ENCODE data around the gene KIRREL3.

Gene KIRREL3

DNA sequence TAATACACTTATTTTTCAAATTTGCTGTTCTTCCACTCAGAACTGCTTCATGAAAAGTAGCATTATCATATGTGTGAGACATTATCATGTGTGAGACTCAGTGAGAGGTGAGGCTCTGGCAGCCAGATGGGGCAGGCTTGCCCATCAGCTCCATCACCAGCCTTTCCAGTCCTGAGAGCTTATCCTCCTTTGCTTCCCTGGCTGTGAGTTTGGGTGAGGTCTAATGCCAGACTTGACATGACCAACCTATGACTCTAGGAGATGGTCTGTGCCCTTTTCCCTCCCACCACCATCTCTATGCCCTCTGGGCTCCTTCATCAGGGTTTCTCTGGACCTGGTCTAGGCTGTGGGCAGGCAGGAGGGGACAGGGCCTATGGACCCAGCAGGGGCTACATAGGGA, 145.0 kb downstream of the KIRREL3 start:
- TF ChIP-seq, protein P1, sequence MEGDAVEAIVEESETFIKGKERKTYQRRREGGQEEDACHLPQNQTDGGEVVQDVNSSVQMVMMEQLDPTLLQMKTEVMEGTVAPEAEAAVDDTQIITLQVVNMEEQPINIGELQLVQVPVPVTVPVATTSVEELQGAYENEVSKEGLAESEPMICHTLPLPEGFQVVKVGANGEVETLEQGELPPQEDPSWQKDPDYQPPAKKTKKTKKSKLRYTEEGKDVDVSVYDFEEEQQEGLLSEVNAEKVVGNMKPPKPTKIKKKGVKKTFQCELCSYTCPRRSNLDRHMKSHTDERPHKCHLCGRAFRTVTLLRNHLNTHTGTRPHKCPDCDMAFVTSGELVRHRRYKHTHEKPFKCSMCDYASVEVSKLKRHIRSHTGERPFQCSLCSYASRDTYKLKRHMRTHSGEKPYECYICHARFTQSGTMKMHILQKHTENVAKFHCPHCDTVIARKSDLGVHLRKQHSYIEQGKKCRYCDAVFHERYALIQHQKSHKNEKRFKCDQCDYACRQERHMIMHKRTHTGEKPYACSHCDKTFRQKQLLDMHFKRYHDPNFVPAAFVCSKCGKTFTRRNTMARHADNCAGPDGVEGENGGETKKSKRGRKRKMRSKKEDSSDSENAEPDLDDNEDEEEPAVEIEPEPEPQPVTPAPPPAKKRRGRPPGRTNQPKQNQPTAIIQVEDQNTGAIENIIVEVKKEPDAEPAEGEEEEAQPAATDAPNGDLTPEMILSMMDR (IDR thresholded peaks at IDR 0.05; ENCODE audit: borderline replicate concordance, insufficient read depth, low read depth, low read length) = no peak

DNA sequence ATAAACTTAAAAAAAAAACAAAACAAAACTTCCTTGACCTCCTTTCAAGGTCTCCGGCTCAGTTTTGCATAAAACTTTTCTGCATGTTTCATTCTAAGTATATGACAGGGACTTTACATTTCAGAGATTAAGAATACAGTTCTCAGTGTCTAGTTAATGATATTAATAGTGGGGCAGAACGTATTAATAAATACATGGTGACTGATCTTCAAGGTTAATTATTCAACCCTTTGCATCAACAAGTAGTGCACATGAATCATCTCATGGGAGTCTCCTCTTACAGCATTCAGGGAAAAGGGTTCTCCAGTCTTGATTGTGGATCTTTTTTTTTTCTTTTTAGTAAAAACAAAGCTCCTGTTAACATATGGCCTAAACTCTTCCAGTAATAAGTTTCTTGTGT, 146.8 kb downstream of the KIRREL3 start:
- TF ChIP-seq, protein P1 (IDR thresholded peaks at IDR 0.05; ENCODE audit: borderline replicate concordance, insufficient read depth, low read depth, low read length) = no peak
- no peak overlapping the region for H3K4me3 ChIP-seq (ENCODE audit: low read depth, low read length)

More for the DNA sequence above, 145.0 kb downstream of the KIRREL3 start:
- H3K4me3 ChIP-seq (ENCODE audit: low read depth, low read length) = no peak overlapping the region

DNA sequence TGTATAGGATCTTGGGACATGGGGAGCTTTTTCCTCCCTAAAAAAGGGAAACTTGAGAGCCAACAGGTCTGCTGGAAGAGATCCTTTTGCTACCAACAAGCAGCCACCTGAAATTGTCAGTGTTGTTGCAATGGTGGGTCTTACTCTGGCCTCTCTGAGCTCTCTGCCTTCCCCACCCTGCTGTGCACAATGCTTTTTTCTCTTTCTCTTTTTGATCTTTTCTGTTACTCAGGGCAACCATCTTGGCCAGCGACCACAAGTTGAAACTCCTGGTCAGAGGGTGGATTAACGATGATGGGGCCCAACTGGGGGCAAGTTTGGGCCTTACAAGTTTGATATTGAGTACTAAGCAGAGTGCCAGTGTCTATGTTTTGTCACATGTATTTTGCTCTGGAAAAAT, 155.8 kb downstream of the KIRREL3 start:
- TF ChIP-seq, protein P1 (IDR thresholded peaks at IDR 0.05; ENCODE audit: borderline replicate concordance, insufficient read depth, low read depth, low read length) = no peak
- H3K4me3 ChIP-seq (ENCODE audit: low read depth, low read length) = no peak overlapping the region

DNA sequence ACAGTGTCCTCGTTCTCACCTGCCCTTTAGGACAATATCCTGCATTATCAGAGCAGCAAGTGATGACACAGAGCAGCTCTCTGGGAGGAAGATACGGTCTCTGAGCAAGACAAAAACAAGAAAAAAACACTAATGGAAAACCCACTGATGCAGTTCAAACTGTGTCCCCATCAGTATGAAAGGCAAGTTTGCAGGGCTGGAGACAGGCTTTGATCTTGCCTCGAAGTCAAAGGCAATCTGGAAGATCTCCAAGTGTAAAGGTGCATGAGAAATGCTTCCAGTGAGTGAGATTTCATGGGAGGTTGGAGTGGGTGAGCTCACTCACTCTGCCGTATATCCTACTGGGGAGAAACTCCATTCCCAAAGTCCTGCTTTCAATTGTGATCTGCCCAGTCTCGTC, 157.5 kb downstream of the KIRREL3 start:
- no peak overlapping the region for H3K4me3 ChIP-seq (ENCODE audit: low read depth, low read length)

DNA sequence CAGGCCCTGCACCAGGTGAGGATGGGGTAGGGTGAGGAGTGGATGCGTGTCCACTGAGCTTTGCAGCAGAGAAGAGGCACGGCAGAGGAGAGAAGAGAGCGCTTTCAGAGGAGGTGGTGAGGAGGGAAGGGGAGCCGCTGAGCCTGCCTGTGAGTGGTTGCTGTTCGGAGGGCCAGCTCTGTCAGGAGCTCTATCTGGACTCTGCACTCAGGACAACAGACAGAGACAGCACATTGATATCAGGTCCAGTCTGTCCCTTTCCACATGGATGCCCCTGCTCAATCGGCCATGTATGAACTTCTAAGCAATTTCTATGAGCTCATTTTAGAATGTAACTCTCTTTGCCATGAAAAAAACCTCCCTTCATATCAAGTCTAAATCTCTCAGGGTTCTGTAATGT, 158.6 kb downstream of the KIRREL3 start:
- TF ChIP-seq, protein P1 (IDR thresholded peaks at IDR 0.05; ENCODE audit: borderline replicate concordance, insufficient read depth, low read depth, low read length) = no peak
- H3K4me3 ChIP-seq (ENCODE audit: low read depth, low read length) = no peak overlapping the region

More for the DNA sequence above, 157.5 kb downstream of the KIRREL3 start:
- TF ChIP-seq, protein P1 (IDR thresholded peaks at IDR 0.05; ENCODE audit: borderline replicate concordance, insufficient read depth, low read depth, low read length) = no peak

DNA sequence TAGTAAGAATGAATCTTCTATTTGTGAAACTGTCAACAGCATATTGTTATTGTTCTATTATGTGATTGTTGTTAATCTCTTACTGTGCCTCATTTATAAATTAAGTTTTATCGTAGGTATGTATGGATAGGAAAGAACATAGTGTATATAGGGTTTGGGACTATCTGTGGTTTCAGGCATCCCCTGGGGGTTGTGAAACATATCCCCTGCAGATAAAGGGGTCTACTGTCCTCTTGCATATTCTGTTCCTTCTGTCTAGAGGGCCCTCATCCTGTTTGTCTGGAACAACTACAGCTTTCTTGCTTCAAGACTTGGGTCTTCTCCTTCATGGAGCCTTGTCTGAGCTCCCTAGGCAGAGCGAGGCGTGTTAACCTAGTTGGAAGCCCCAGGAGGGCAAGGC, 159.6 kb downstream of the KIRREL3 start:
- H3K4me3 ChIP-seq (ENCODE audit: low read depth, low read length) = no peak overlapping the region
- TF ChIP-seq, protein P1 (IDR thresholded peaks at IDR 0.05; ENCODE audit: borderline replicate concordance, insufficient read depth, low read depth, low read length) = no peak

DNA sequence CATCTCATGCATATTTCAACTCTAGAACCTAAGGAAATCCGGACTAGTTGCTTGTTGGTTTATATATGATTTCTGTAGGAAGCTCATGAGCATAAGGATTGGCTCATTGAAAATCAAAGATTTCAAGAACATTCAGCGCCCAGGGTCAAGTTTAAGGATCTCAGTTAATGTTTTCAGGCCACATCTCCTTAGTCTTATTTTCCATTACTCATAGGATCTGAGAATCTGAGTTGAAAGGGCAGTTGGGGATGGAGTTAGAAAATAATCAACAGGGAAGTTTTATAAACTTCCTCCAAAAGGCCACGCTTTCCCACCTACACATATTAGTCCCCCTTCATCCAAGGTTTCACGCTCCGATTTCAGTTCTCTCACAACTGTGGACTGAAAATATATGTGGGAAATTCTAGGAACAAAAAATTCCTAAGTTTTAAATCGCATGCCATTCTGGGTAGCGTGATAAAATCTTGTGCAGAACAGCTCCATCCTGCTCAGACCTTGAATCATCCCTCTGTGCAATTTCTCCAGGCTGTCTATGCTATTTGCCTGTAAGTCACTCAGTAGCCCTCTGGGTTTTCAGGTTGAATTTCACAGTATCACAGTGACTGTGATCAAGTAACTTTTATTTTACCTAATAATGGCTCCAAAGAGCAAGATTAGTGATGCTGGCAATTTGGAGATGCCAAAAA, 160.2 kb downstream of the KIRREL3 start:
- TF ChIP-seq, protein P1 (IDR thresholded peaks at IDR 0.05; ENCODE audit: borderline replicate concordance, insufficient read depth, low read depth, low read length) = no peak
- no peak overlapping the region for H3K4me3 ChIP-seq (ENCODE audit: low read depth, low read length)

Measured in GM12875 (cell line).